HG03039 (cell line): ENCODE measurements around the gene BAIAP2.
"Not testable (repeated sequence)": the region's sequence is repeated elsewhere in the genome, so short reads cannot be mapped to it uniquely, and the experiment has no call there.

ENCODE experiments used
- ATAC-seq: cut with Tn5 transposase; IDR thresholded peaks from one replicate; pipeline ENCODE4 v1.9.1; 2021; ENCODE audit warnings: mild to moderate bottlenecking, moderate library complexity; ENCODE audit not compliant: unreplicated experiment

Gene BAIAP2

GRCh38 chr17:81065500-81065899 lies 30.5 kb downstream of the BAIAP2 start:
- ATAC-seq: no peak

GRCh38 chr17:81066072-81066471 lies 31.1 kb downstream of the BAIAP2 start:
- ATAC-seq: no peak

GRCh38 chr17:81066771-81067315 lies 31.9 kb downstream of the BAIAP2 start:
- ATAC-seq: no peak

- no peak for ATAC-seq
Measured at GRCh38 chr17:81067391-81067811, 32.5 kb downstream of the BAIAP2 start.

- ATAC-seq: no peak
Measured at GRCh38 chr17:81068411-81069134, 33.6 kb downstream of the BAIAP2 start.

- ATAC-seq: no peak
Measured at GRCh38 chr17:81069135-81069645, 34.2 kb downstream of the BAIAP2 start.

GRCh38 chr17:81070541-81071246 lies 35.7 kb downstream of the BAIAP2 start:
- ATAC-seq: no peak

- no peak for ATAC-seq
Measured at GRCh38 chr17:81071761-81072741, 37.1 kb downstream of the BAIAP2 start.

- no peak for ATAC-seq
Measured at GRCh38 chr17:81073967-81074839, 39.3 kb downstream of the BAIAP2 start.

- no peak for ATAC-seq
Measured at GRCh38 chr17:81074875-81075274, 39.9 kb downstream of the BAIAP2 start.

GRCh38 chr17:81075307-81075706 lies 40.4 kb downstream of the BAIAP2 start:
- ATAC-seq: no peak

- ATAC-seq: no peak
Measured at GRCh38 chr17:81076141-81076679, 41.3 kb downstream of the BAIAP2 start.

GRCh38 chr17:81078026-81078913 lies 43.3 kb downstream of the BAIAP2 start:
- not testable (repeated sequence) for ATAC-seq

- ATAC-seq: no peak
Measured at GRCh38 chr17:81080019-81080418, 45.1 kb downstream of the BAIAP2 start.

GRCh38 chr17:81081222-81082176 lies 46.5 kb downstream of the BAIAP2 start:
- ATAC-seq: no peak

- no peak for ATAC-seq
Measured at GRCh38 chr17:81082177-81083073, 47.5 kb downstream of the BAIAP2 start.
